ENCODE measurements around the gene PDGFRB. TPM values are rescaled to one million over a fixed set of nuclear protein-coding genes. Genes with fewer than 3 reads are reported as not detected.

The PDGFRB gene
- total RNA-seq = 89.3 TPM
- long read RNA-seq, full-length matches to known transcripts = 8 of 130 reads
- long read RNA-seq, partial matches to known transcripts = 35 of 130 reads
- long read RNA-seq, other reads (novel, unspliced or antisense) = 87 of 130 reads

DNA sequence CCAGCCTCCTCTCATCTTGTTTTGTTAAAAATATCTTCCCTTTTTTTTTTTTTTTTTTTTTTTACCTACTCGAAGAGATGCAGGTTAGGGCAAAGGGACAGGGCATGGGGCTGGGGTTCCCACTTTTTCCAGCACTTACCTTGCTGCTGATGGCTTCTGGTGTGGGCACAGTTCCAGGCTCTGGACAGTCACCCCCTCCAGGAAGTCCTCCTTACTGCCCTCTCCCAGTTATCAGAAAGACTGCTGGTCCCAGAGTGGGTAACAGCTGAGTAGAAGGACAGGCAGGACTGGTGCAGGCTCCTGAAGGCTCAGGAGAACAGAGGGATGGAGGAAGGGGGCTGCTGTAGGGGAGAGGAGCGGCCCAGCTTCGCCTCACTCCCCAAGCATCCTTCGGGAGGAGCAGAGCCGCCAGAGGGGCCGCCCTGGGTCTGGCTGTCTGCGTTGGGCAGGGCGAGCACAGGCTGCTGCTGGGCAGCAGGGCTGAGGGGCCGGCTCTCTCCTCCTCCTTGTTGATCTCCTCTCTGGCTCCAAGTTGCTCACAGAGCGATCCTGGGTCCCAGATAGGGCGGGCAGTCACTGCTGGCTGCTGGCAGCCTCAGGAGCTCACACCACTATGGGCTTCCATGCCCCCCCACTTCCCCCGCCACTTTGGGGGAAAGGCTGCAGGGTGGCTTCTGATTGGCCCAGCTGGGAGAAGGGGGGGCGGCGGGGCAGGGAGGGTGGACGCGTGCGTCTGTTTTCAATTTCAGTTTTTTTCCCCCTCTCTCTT, at the start of gene PDGFRB:
TSS of gene PDGFRB (minus strand) at position 588 of the 769 bp plus-strand sequence. CDS start 18,798 bp downstream, outside the sequence.
- H3K4me3 ChIP-seq = peak within 1 kb of the TSS; percentile 54
- ATAC-seq (peak; percentile 74 to 82), DNase-seq (peak; percentile 70)
- no peak for TF ChIP-seq CTCF (IDR thresholded peaks at IDR 0.05)
- peak within 1 kb of the TSS; percentile 70 for H3K27ac ChIP-seq
- H3K4me1 ChIP-seq = peaks cover 18% of the 10 kb centered on the region
- H3K36me3 ChIP-seq = no peaks in the 10 kb centered on the region
- H3K27me3 ChIP-seq (ENCODE audit: low read depth) = no peaks in the 10 kb centered on the region
- H3K9me3 ChIP-seq = no peaks in the 10 kb centered on the region
- intact Hi-C loops (cut with DNase I) = no loop called here

DNA sequence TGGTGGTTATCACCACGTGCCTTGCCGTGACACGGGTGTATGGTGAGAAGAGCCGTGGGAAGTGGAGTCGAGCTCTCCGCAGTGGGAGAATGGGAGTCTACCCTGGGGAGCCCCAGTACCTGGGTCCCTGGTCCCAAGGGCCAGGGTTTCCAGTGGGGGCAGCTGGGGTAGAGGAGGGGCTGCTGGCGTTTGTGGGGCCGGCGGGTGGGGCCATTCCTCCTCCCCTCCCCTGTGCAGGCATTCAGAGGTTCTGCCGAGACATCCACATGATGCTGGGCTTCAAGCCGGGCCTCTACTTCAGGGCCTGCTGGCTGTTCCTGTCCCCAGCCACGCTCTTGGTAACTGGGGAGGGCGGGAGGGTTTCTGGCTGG, 48.9 kb upstream of the PDGFRB start:
- peaks cover 9% of the 10 kb centered on the region for H3K27me3 ChIP-seq (ENCODE audit: low read depth)
- H3K4me3 ChIP-seq = no peak overlapping the region
- intact Hi-C loops (cut with DNase I) = no loop called here
- no peaks in the 10 kb centered on the region for H3K36me3 ChIP-seq
- H3K4me1 ChIP-seq = peaks cover 12% of the 10 kb centered on the region
- no peaks in the 10 kb centered on the region for H3K9me3 ChIP-seq
- TF ChIP-seq CTCF (IDR thresholded peaks at IDR 0.05) = no peak
- no peak overlapping the region for H3K27ac ChIP-seq
- no peak for ATAC-seq
- DNase-seq = no peak

DNA sequence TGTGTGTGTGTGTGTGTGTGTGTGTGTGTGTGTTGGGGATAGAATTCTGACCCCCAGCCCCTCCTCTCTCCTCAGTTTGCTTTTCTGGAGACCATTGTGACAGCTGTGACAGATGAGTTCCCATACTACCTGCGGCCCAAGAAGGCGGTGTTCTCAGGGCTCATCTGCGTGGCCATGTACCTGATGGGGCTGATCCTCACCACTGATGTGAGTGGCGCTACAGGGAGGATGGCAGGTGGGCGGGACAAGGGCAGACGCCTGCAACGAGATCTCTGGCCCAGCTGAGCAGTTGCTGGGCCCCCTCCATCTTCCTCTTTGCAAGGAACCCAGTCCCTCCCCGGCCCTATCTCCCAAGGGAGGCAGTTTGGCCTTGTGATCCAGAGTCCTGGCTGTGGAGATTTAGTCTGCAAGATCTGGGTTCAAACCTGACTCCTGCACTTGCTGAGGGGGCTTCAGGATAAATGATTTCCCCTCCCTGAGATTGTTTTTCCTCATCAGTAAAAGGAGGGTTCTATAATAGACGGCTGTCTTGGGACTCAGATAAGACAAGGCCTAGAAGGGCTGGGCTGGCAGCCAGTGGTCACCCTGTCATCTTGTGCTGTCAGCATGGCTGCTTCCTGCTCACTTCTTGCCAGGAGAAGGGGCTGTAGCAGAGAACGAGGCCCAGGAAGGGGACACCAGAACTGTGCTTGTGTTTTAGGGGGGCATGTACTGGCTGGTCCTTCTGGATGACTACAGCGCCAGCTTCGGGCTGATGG, 48.4 kb upstream of the PDGFRB start:
- no peak for ATAC-seq
- Histone ChIP-seq H3K27me3 (ENCODE audit: low read depth) (peaks cover 3% of the 10 kb centered on the region), H3K4me1 (peaks cover 7% of the 10 kb centered on the region), H3K9me3 (no peaks in the 10 kb centered on the region), H3K4me3 (no peak overlapping the region), H3K27ac (no peak overlapping the region), H3K36me3 (no peaks in the 10 kb centered on the region)
- no peak for TF ChIP-seq CTCF (IDR thresholded peaks at IDR 0.05)
- DNase-seq = no peak
- intact Hi-C loops (cut with DNase I) = no loop called here

DNA sequence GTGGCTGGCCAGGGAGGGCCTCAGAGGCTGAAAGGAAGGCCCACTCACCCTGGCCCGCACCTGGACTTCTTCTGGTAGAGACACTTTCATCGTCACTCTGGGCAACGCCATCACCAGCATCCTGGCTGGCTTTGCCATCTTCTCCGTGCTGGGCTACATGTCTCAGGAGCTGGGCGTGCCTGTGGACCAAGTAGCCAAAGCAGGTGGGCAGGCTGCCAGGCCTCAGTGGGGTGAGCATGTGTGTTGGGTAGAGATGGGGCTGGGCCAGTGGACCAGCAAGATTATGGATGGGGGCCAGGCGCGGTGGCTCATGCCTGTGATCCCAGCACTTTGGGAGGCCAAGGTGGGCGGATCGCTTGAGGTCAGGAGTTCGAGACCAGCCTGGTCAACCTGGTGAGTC, 46.9 kb upstream of the PDGFRB start:
- TF ChIP-seq CTCF (IDR thresholded peaks at IDR 0.05) = no peak
- intact Hi-C loops (cut with DNase I) = no loop called here
- DNase-seq (no peak), ATAC-seq (no peak)
- no peak overlapping the region for H3K27ac ChIP-seq
- H3K4me3 ChIP-seq = no peak overlapping the region
- no peaks in the 10 kb centered on the region for H3K36me3 ChIP-seq
- H3K27me3 ChIP-seq (ENCODE audit: low read depth) = no peaks in the 10 kb centered on the region
- no peaks in the 10 kb centered on the region for H3K4me1 ChIP-seq
- no peaks in the 10 kb centered on the region for H3K9me3 ChIP-seq

GRCh38 chr5:150197476-150197875, 41.8 kb upstream of the PDGFRB start:
- H3K27me3 ChIP-seq (ENCODE audit: low read depth) = peaks cover 3% of the 10 kb centered on the region
- H3K9me3 ChIP-seq = no peaks in the 10 kb centered on the region
- ATAC-seq (no peak), DNase-seq (no peak)
- no peaks in the 10 kb centered on the region for H3K4me1 ChIP-seq
- H3K36me3 ChIP-seq = no peaks in the 10 kb centered on the region
- H3K27ac ChIP-seq = no peak overlapping the region
- TF ChIP-seq CTCF (IDR thresholded peaks at IDR 0.05) = no peak
- intact Hi-C loops (cut with DNase I) = no loop called here
- no peak overlapping the region for H3K4me3 ChIP-seq
